HG03439 (cell line): Measurements from ENCODE around the gene PCDHGA8.
"Not testable (repeated sequence)": the region's sequence is repeated elsewhere in the genome, so short reads cannot be mapped to it uniquely, and the experiment has no call there.

ENCODE experiments used
- ATAC-seq: cut with Tn5 transposase; IDR thresholded peaks from one replicate; pipeline ENCODE4 v1.9.1; 2021; ENCODE audit warnings: mild to moderate bottlenecking, moderate library complexity; ENCODE audit not compliant: unreplicated experiment

The PCDHGA8 gene

GRCh38 chr5:141430332-141431113 lies 38.1 kb downstream of the PCDHGA8 start, which contains the start of gene PCDHGA12:
PCDHGA12 (plus strand) TSS chr5:141430507; CDS start chr5:141430760, 253 bp downstream.
- ATAC-seq, result peak; percentile 78

- ATAC-seq, result peak; percentile 48
These were observed 38.9 kb downstream of the PCDHGA8 start for GRCh38 chr5:141431286-141431685.

- not testable (repeated sequence) for ATAC-seq
These were observed 39.9 kb downstream of the PCDHGA8 start for GRCh38 chr5:141432308-141432707.

- ATAC-seq, result not testable (repeated sequence)
These were observed 40.3 kb downstream of the PCDHGA8 start for GRCh38 chr5:141432726-141433125.

GRCh38 chr5:141434006-141434405 lies 41.6 kb downstream of the PCDHGA8 start:
- ATAC-seq, result no peak

GRCh38 chr5:141437221-141437620 lies 44.8 kb downstream of the PCDHGA8 start:
- ATAC-seq, result no peak

GRCh38 chr5:141439411-141440141 lies 47.1 kb downstream of the PCDHGA8 start:
- no peak for ATAC-seq

- ATAC-seq, result no peak
These were observed 47.9 kb downstream of the PCDHGA8 start for GRCh38 chr5:141440341-141440740.

- ATAC-seq, result no peak
These were observed 49.2 kb downstream of the PCDHGA8 start for GRCh38 chr5:141441571-141442170.
